ENCODE measurements around the gene YPEL1.

The YPEL1 gene

GRCh38 chr22:21702700-21703683, 32.6 kb downstream of the YPEL1 start:
- no peak for TF ChIP-seq POLR2A (IDR thresholded peaks at IDR 0.05; ENCODE audit: low read depth, low read length)
- no peak for FAIRE-seq
- DNase-seq (ENCODE audit: insufficient read length, low spot score): no peak

- no peak for FAIRE-seq
- DNase-seq (ENCODE audit: insufficient read length, low spot score): no peak
- no peak for TF ChIP-seq POLR2A (IDR thresholded peaks at IDR 0.05; ENCODE audit: low read depth, low read length)
Observed at GRCh38 chr22:21702094-21702493, 33.5 kb downstream of the YPEL1 start.

GRCh38 chr22:21701384-21701971, 34.1 kb downstream of the YPEL1 start:
- no peak for TF ChIP-seq POLR2A (IDR thresholded peaks at IDR 0.05; ENCODE audit: low read depth, low read length)
- FAIRE-seq (no peak), DNase-seq (ENCODE audit: insufficient read length, low spot score) (no peak)

- FAIRE-seq: no peak
- no peak for DNase-seq (ENCODE audit: insufficient read length, low spot score)
Observed at GRCh38 chr22:21700822-21701221, 34.8 kb downstream of the YPEL1 start.

GRCh38 chr22:21699643-21700042, 36.0 kb downstream of the YPEL1 start:
- FAIRE-seq: no peak

More at GRCh38 chr22:21700822-21701221, 34.8 kb downstream of the YPEL1 start:
- no peak for TF ChIP-seq POLR2A (IDR thresholded peaks at IDR 0.05; ENCODE audit: low read depth, low read length)

GRCh38 chr22:21698430-21699329, 36.9 kb downstream of the YPEL1 start:
- no peak for DNase-seq (ENCODE audit: insufficient read length, low spot score)
- TF ChIP-seq POLR2A (IDR thresholded peaks at IDR 0.05; ENCODE audit: low read depth, low read length): no peak
- no peak for FAIRE-seq

More at GRCh38 chr22:21699643-21700042, 36.0 kb downstream of the YPEL1 start:
- no peak for TF ChIP-seq POLR2A (IDR thresholded peaks at IDR 0.05; ENCODE audit: low read depth, low read length)
- DNase-seq (ENCODE audit: insufficient read length, low spot score): no peak

- no peak for TF ChIP-seq POLR2A (IDR thresholded peaks at IDR 0.05; ENCODE audit: low read depth, low read length)
- FAIRE-seq (no peak), DNase-seq (ENCODE audit: insufficient read length, low spot score) (no peak)
Observed at GRCh38 chr22:21697880-21698279, 37.7 kb downstream of the YPEL1 start.

GRCh38 chr22:21697021-21697771, 38.4 kb downstream of the YPEL1 start:
- no peak for FAIRE-seq
- no peak for TF ChIP-seq POLR2A (IDR thresholded peaks at IDR 0.05; ENCODE audit: low read depth, low read length)
- DNase-seq (ENCODE audit: insufficient read length, low spot score): no peak

- no peak for TF ChIP-seq POLR2A (IDR thresholded peaks at IDR 0.05; ENCODE audit: low read depth, low read length)
- DNase-seq (ENCODE audit: insufficient read length, low spot score) (no peak), FAIRE-seq (no peak)
Observed at GRCh38 chr22:21696115-21696514, 39.5 kb downstream of the YPEL1 start.

GRCh38 chr22:21695430-21696085, 40.0 kb downstream of the YPEL1 start:
- no peak for TF ChIP-seq POLR2A (IDR thresholded peaks at IDR 0.05; ENCODE audit: low read depth, low read length)
- no peak for FAIRE-seq
- DNase-seq (ENCODE audit: insufficient read length, low spot score): no peak

GRCh38 chr22:21694795-21695429, 40.7 kb downstream of the YPEL1 start:
- DNase-seq (ENCODE audit: insufficient read length, low spot score): no peak
- no peak for FAIRE-seq
- TF ChIP-seq POLR2A (IDR thresholded peaks at IDR 0.05; ENCODE audit: low read depth, low read length): no peak

- TF ChIP-seq POLR2A (IDR thresholded peaks at IDR 0.05; ENCODE audit: low read depth, low read length): no peak
- DNase-seq (ENCODE audit: insufficient read length, low spot score) (no peak), FAIRE-seq (no peak)
Observed at GRCh38 chr22:21694394-21694793, 41.2 kb downstream of the YPEL1 start.
